ENCODE results near the gene NCOR2.

The NCOR2 gene

GRCh38 chr12:124566997-124567672 lies at the start of gene NCOR2:
NCOR2 (minus strand) TSS chr12:124567612; CDS start chr12:124495251, 72,361 bp downstream.
- DNase-seq = no peak

GRCh38 chr12:124616394-124617221 lies 49.2 kb upstream of the NCOR2 start:
- DNase-seq = no peak

- DNase-seq = no peak
These were observed 47.3 kb upstream of the NCOR2 start for GRCh38 chr12:124614512-124615292.

- DNase-seq = no peak
These were observed 45.8 kb upstream of the NCOR2 start for GRCh38 chr12:124613151-124613585.

- no peak for DNase-seq
These were observed 44.9 kb upstream of the NCOR2 start for GRCh38 chr12:124612410-124612680.

- no peak for DNase-seq
These were observed 44.4 kb upstream of the NCOR2 start for GRCh38 chr12:124611559-124612409.

- DNase-seq = no peak
These were observed 43.5 kb upstream of the NCOR2 start for GRCh38 chr12:124610629-124611558.

- DNase-seq = no peak
These were observed 42.7 kb upstream of the NCOR2 start for GRCh38 chr12:124610021-124610612.

GRCh38 chr12:124609041-124609989 lies 41.9 kb upstream of the NCOR2 start:
- no peak for DNase-seq

- DNase-seq = no peak
These were observed 41.0 kb upstream of the NCOR2 start for GRCh38 chr12:124608450-124608870.

GRCh38 chr12:124607681-124608425 lies 40.4 kb upstream of the NCOR2 start:
- no peak for DNase-seq

GRCh38 chr12:124605883-124606774 lies 38.7 kb upstream of the NCOR2 start:
- no peak for DNase-seq

- DNase-seq = no peak
These were observed 37.9 kb upstream of the NCOR2 start for GRCh38 chr12:124605150-124605882.

GRCh38 chr12:124604264-124604680 lies 36.9 kb upstream of the NCOR2 start:
- DNase-seq = no peak

- no peak for DNase-seq
These were observed 36.4 kb upstream of the NCOR2 start for GRCh38 chr12:124603831-124604251.

- DNase-seq = no peak
These were observed 35.7 kb upstream of the NCOR2 start for GRCh38 chr12:124603100-124603541.

GRCh38 chr12:124601706-124602105 lies 34.3 kb upstream of the NCOR2 start:
- no peak for DNase-seq

All from retina (tissue), 1 donor.